GM12864 (cell line): ENCODE measurements around the gene NRXN2.

ENCODE experiments used
- DNase-seq: peaks from one replicate; pipeline ENCODE4 v3.0.0-alpha.2; 2011; ENCODE audit warnings: low read depth
- H3K4me3 ChIP-seq: 2 replicates; pipeline ENCODE4 v1.5.1; 2011; ENCODE audit warnings: mild to moderate bottlenecking, low read depth, low read length, control low read depth
- TF ChIP-seq, protein P1 (sequence below): IDR thresholded peaks from 2 replicates; pipeline ENCODE4 v1.5.1; 2011; ENCODE audit warnings: low read depth, mild to moderate bottlenecking, moderate library complexity, low read length, control low read depth, inconsistent platforms; ENCODE audit errors: missing control alignments

Gene NRXN2

DNA sequence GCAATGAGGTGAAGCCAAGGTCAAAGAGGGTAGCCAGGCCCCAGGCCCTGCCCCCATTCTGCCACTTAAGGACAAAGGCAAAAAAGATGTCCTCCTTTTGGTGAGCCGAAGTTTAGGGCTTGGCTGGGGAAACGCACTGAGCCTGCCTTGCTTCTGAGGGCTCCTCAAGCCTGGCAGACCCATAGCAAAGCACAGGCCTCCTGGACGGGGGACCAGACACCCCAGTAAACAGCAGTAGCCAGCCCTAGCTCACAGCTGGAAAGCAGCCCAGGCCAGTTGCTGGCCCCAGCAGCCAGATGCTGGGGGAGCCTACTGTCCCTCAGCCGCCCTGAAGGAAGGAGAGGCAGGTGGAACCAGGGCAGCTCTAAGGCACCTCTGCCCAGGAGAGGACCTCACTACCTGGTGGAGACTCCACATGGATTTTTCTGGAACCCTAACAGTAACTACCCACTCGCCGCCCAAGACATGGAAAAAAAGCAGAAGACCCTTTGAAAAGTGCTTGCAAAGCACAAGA, 40.6 kb upstream of the NRXN2 start:
- no peak for DNase-seq

DNA sequence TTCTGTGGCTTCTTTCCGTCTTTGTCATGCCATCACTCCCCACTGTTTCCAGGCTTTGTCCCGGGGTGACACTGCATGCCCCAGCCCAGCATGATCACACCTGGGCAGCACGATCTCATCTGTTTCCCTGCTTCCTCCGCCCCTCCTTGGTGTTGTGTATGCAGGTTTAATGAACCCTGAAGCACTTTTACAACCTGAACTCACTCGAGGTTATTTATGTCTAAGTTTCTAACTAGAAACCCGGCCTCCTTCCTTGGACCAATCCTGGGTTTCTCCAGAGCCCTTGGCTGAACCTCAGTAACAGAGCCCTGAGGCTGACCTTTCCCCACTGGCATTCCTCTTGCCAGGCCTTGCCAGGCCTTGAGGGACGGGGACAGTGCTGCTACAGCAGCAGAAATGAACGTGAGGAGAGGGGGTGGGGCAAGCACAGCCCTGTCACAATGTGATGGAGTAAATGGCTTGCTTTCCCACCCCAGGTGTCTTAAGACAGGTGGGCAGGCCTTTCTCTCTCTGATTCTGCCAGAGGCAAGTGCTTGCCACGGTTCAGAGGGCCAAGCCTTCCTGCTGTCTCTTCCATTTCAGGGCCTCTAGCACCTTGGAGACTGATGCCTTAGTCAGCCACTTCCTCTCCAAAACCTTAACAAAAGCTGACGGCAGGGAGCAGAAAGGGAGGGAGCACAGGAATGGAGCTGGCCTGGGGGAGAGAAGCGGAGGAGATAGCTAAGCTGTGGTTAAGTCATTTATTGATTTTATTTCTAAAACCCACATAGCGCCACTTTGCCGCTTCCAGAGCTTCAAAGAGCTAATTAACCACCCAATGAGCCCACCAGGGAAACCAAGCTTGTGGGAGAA, 39.9 kb upstream of the NRXN2 start:
- DNase-seq: no peak
- TF ChIP-seq, protein P1, sequence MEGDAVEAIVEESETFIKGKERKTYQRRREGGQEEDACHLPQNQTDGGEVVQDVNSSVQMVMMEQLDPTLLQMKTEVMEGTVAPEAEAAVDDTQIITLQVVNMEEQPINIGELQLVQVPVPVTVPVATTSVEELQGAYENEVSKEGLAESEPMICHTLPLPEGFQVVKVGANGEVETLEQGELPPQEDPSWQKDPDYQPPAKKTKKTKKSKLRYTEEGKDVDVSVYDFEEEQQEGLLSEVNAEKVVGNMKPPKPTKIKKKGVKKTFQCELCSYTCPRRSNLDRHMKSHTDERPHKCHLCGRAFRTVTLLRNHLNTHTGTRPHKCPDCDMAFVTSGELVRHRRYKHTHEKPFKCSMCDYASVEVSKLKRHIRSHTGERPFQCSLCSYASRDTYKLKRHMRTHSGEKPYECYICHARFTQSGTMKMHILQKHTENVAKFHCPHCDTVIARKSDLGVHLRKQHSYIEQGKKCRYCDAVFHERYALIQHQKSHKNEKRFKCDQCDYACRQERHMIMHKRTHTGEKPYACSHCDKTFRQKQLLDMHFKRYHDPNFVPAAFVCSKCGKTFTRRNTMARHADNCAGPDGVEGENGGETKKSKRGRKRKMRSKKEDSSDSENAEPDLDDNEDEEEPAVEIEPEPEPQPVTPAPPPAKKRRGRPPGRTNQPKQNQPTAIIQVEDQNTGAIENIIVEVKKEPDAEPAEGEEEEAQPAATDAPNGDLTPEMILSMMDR: no peak
- H3K4me3 ChIP-seq: no peak overlapping the region

More for the DNA sequence above, 40.6 kb upstream of the NRXN2 start:
- no peak overlapping the region for H3K4me3 ChIP-seq
- TF ChIP-seq, protein P1: no peak

DNA sequence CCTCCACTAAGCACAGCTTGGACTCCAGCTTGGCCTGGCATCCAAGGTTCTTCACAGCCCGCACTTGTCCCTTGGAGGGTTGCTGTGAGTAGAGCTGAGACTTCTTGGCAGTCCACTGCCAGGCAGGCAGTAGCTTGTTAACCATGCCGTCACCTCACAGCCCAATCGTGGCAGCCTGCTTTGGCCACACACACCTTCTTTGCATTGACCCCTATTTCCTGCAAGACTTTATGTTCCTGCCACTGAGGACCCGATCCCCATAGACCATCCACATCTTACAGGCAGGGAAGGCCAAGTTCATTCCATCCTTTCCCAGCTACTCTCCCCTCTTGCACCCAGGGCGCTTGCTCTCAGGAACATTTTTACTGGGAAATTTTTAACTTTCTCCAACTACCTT, 39.3 kb upstream of the NRXN2 start:
- TF ChIP-seq, protein P1: no peak
- H3K4me3 ChIP-seq: no peak overlapping the region
- no peak for DNase-seq

DNA sequence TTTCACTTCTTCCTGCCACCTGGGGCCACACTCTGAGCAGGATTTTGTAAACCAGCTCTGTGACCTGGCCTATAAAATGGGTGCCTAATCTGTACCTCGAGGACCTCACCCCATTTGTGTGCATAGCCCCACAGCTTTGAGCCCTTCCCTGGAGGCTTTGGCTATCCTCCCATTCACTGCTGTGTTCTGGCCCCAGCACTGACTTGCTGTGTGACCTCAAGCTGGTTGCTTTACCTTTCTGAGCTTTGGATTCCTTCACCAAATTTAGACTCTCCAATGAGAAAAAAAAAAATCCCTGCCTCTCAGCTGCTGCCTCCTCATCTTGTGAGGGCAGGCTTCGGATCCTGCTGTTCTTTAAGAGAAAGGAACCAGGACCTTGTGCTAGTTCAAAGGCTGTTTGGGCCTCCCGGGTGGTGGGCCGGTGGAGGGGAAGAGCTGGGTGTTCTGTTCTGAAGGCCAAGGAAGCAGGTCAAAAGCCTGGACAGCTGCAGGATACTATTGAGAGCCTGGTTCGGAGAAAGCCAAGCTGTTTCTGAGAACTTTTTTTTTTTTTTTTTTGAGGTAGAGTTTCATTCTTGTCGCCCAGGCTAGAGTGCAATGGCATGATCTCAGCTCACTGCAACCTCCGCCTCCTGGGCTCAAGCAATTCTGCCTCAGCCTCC, 37.9 kb upstream of the NRXN2 start:
- TF ChIP-seq, protein P1: no peak
- no peak for DNase-seq
- no peak overlapping the region for H3K4me3 ChIP-seq

DNA sequence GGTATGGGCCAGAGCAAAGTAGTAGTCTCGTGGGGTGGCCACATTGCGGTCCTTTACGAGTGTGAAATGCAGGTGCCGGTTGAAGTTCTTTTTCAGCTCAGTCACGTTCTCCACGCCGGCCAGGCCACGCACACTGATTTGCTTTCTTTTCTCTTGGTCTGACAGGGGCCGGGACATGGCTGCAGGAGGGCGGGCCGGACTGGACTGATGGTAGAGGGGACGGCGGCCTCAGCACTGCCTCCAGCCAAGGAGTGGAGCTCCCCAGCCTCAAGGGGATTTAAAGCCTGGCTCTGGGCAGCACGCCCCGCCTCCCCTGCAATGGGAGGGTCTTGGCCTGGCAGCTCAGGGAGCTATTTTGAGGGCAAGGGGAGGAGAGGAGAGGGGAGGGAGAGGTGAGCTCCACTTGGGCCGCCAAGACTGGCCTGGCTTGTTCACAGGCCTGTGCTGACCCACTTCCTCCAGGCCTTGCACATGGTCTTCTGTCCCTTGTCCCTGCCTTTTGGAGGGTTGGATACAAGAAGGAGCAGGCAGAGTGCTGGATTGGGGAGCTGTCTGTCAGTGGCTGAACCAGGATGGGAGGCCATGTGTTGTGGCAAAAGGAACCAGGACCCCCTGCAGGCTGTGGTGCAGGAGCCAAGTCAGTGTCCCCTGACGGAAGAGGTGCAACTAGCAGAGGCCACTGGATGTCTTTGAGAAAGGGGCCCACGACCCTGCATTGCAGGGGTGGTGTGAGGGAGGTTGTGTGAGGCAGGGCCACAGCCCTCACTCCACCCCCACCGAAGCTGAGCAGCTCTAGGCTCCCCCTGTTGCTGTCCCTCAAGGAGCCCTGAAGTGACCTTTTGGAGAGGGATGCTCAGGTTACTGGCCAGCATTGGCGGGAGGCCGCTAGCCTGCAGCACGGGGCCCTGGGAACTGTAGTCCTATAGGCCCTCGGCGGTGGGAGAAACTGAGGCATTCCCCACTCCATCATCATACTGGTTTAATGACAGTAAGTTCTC, 37.0 kb upstream of the NRXN2 start, which contains the start of gene PYGM:
TSS of gene PYGM (minus strand) at position 253 of the 998 bp plus-strand sequence. CDS start at position 177, 76 bp downstream.
- TF ChIP-seq, protein P1: no peak
- no peak for DNase-seq
- no peak within 1 kb of the TSS for H3K4me3 ChIP-seq

DNA sequence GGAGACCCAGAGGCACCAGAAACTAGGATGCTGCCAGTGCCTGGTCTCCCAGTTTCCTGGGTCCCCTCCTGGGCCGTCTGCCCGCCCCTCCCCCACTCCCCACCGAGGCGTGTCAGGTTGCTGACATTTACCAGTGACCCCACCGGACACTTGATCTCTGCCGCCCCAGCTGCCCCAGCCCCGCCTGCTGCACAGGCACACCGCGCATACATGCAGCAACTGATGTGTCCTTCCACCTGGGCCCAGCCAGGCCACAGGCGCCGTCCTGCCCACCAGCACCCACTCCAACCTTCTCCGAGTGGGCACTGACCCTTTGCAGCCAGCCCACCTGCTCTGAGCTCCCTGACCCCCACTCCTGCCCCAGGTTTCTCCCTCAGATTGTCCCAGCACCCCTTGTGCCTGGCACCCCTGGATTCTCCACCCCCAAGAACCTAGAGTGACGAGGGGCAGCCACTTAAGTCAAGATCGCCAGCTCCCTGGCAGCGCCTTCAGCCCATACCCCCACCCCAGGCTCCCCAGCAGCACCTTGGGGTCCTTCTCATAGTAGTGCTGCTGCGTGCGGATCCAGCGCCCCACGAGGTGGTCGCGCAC, 36.2 kb upstream of the NRXN2 start:
- no peak for DNase-seq
- TF ChIP-seq, protein P1: no peak
- no peak overlapping the region for H3K4me3 ChIP-seq
